Endothelial cell of umbilical vein (primary cell): ENCODE results near the gene DYNC2H1. TPM values are rescaled to one million over a fixed set of nuclear protein-coding genes. Genes with fewer than 3 reads are reported as not detected.

Experiments used
- BruUV-seq: library from RNA; stranded (reverse); fragments of 400-500 nt; replicated peaks from 2 replicates; lab custom pipeline; 2021; lab: Mats Ljungman, UMichigan
- CTCF ChIA-PET: fragments of 300-600, 350-600 bp; sonication (Branson Sonifier 250); formaldehyde crosslinking; loops from one replicate; lab custom pipeline; 2021; ENCODE audit warnings: antibody characterized with exemption, inconsistent platforms; lab: Charles Lee
- POLR2A ChIA-PET: fragments of 300-600, 350-600 bp; sonication (Branson Sonifier 250); formaldehyde crosslinking; loops from one replicate; lab custom pipeline; 2021; ENCODE audit warnings: antibody characterized with exemption, inconsistent platforms; lab: Charles Lee
- DNase-seq: peaks from one replicate; pipeline ENCODE4 v3.0.0-alpha.2; 2011; ENCODE audit warnings: low read depth, low spot score
- FAIRE-seq: peaks from 2 replicates; lab custom pipeline; 2011; peaks lifted over from hg19 to GRCh38; lab: Jason Lieb, UNC
- H2AFZ ChIP-seq: 2 replicates; pipeline ENCODE4 v1.6.0; 2012; ENCODE audit warnings: low read depth, low read length, control low read depth, inconsistent platforms
- H3K27ac ChIP-seq: 2 replicates; pipeline ENCODE4 v1.5.1; 2011; ENCODE audit warnings: low read depth, mild to moderate bottlenecking, control low read depth, low read length, moderate library complexity; ENCODE audit not compliant: insufficient read depth
- H3K27me3 ChIP-seq, 2 experiments: 2 replicates each; pipeline versions ENCODE4 v1.6.0 to v1.6.1; 2011; ENCODE audit warnings: low read length in 2 of 2, mixed read lengths in 1 of 2; ENCODE audit not compliant: control insufficient read depth in 2 of 2, insufficient read depth in 2 of 2
- H3K36me3 ChIP-seq, 2 experiments: 2 replicates in 1 of 2; 3 replicates in 1 of 2; pipeline ENCODE4 v1.5.1; 2011; ENCODE audit warnings: low read length in 2 of 2, mild to moderate bottlenecking in 1 of 2, moderate library complexity in 1 of 2; ENCODE audit not compliant: control insufficient read depth in 2 of 2, insufficient read depth in 2 of 2; ENCODE audit errors: extremely low read depth in 1 of 2
- H3K4me1 ChIP-seq: 3 replicates; pipeline ENCODE4 v1.5.1; 2011; ENCODE audit warnings: mild to moderate bottlenecking, low read length; ENCODE audit not compliant: control insufficient read depth, insufficient read depth; ENCODE audit errors: extremely low read depth
- H3K4me2 ChIP-seq: 2 replicates; pipeline ENCODE4 v1.6.1; 2011; ENCODE audit warnings: low read length, control low read depth, mixed read lengths; ENCODE audit not compliant: insufficient read depth
- H3K4me3 ChIP-seq, 3 experiments: fragments of 200-600 bp in 1 of 3; sonication (generic), shearing (Covaris generic) in 1 of 3; replicated peaks in 1 of 3; 2 replicates each; pipeline ENCODE4 v1.5.1; 2011 to 2016; ENCODE audit warnings: control low read depth in 3 of 3, low read length in 3 of 3, mild to moderate bottlenecking in 2 of 3, inconsistent platforms in 1 of 3, low read depth in 1 of 3, moderate library complexity in 1 of 3; ENCODE audit not compliant: insufficient read depth in 1 of 3
- H3K79me2 ChIP-seq: 2 replicates; pipeline ENCODE4 v1.6.0; 2012; ENCODE audit warnings: low read length, inconsistent platforms; ENCODE audit not compliant: control insufficient read depth, insufficient read depth
- H3K9ac ChIP-seq: replicated peaks from 2 replicates; pipeline ENCODE3; 2011; ENCODE audit warnings: low read length, control low read depth; ENCODE audit not compliant: insufficient read depth; ENCODE audit errors: extremely low read depth
- H3K9me1 ChIP-seq: replicated peaks from 3 replicates; pipeline ENCODE4 v1.6.0; 2011; ENCODE audit warnings: mild to moderate bottlenecking, low read length; ENCODE audit not compliant: control insufficient read depth, insufficient read depth; ENCODE audit errors: extremely low read depth
- H3K9me3 ChIP-seq: replicated peaks from 2 replicates; pipeline ENCODE4 v1.5.1; 2012; ENCODE audit warnings: low read length, inconsistent platforms; ENCODE audit not compliant: control insufficient read depth, insufficient read depth
- H4K20me1 ChIP-seq: replicated peaks from 2 replicates; pipeline ENCODE3; 2011; ENCODE audit warnings: mild to moderate bottlenecking, low read length; ENCODE audit not compliant: control insufficient read depth, insufficient read depth; ENCODE audit errors: extremely low read depth
- EZH2 ChIP-seq: IDR thresholded peaks from 2 replicates; pipeline ENCODE4 v1.6.1; 2012; ENCODE audit warnings: borderline replicate concordance, low read depth, mild to moderate bottlenecking, moderate library complexity, low read length, inconsistent platforms; ENCODE audit not compliant: severe bottlenecking
- FOS ChIP-seq: IDR thresholded peaks from 2 replicates; pipeline ENCODE4 v1.6.1; 2011; ENCODE audit warnings: mild to moderate bottlenecking, low read length, moderate library complexity, borderline replicate concordance; ENCODE audit not compliant: insufficient read depth
- GATA2 ChIP-seq: IDR thresholded peaks from 2 replicates; pipeline ENCODE4 v1.7.0; 2011; ENCODE audit warnings: low read depth, mild to moderate bottlenecking, moderate library complexity, mixed read lengths, low read length; ENCODE audit not compliant: insufficient read length, insufficient read depth
- JUN ChIP-seq: IDR thresholded peaks from 2 replicates; pipeline ENCODE4 v1.6.1; 2011; ENCODE audit warnings: borderline replicate concordance, low read depth; ENCODE audit not compliant: insufficient read length, insufficient read depth
- MYC ChIP-seq: IDR thresholded peaks from one replicate; pipeline ENCODE4 v1.6.1; 2011; ENCODE audit warnings: mild to moderate bottlenecking, low read depth, low read length
- POLR2A ChIP-seq: IDR thresholded peaks from 2 replicates; pipeline ENCODE4 v1.6.1; 2012; ENCODE audit warnings: low read depth, mild to moderate bottlenecking, control low read depth, low read length
- POLR2AphosphoS5 ChIP-seq: IDR thresholded peaks from 2 replicates; pipeline ENCODE4 v1.6.1; 2012; ENCODE audit warnings: low read depth, mild to moderate bottlenecking, control low read depth, low read length, moderate library complexity; ENCODE audit not compliant: insufficient read depth
- dilution Hi-C: fragments of 300-500 bp; cut with MboI; formaldehyde crosslinking; loops from one replicate; pipeline ENCODE4 v1.15.0; 2019; ENCODE audit warnings: low sequenced_read_pairs; ENCODE audit not compliant: extremely low pct_ligation_motif_present
- intact Hi-C: fragments of 100-400 bp; cut with micrococcal nuclease; formaldehyde crosslinking; loops from one replicate; pipeline ENCODE4 v1.10.0; 2022
- polyA plus RNA-seq, 4 experiments: library from polyadenylated mRNA; depleted of rRNA in 3 of 4; stranded (reverse) in 3 of 4; unstranded in 1 of 4; fragments of >200 nt; gene quantifications; 2 replicates each; pipeline versions ENCODE4 v1.2.1 to v1.2.3, GENCODE V29; 2011 to 2012; ENCODE audit warnings: missing spikeins in 1 of 4
- total RNA-seq: library from RNA; stranded (reverse); gene quantifications from 2 replicates; pipeline ENCODE4 v1.2.3, GENCODE V29; 2021
- TF ChIP-seq, protein P1 (sequence below): IDR thresholded peaks from 2 replicates; pipeline ENCODE4 v1.6.1; 2011; ENCODE audit not compliant: insufficient read depth, insufficient read length
- TF ChIP-seq, protein P2 (sequence below), 2 donors: IDR thresholded peaks; 1 replicate in 1 of 2; 2 replicates in 1 of 2; pipeline ENCODE4 v1.5.1; 2011; ENCODE audit warnings: low read length in 2 of 2, mild to moderate bottlenecking in 2 of 2, moderate library complexity in 2 of 2, control low read depth in 1 of 2, inconsistent platforms in 1 of 2, low read depth in 1 of 2; ENCODE audit not compliant: insufficient read depth in 1 of 2; ENCODE audit errors: extremely low read depth in 1 of 2

Gene DYNC2H1
- total and polyA plus RNA-seq, 2 donors (not counting 3 experiments of a cell fraction or from before 2014, with no cell fraction given), result 1.9 to 4.2 TPM

DNA sequence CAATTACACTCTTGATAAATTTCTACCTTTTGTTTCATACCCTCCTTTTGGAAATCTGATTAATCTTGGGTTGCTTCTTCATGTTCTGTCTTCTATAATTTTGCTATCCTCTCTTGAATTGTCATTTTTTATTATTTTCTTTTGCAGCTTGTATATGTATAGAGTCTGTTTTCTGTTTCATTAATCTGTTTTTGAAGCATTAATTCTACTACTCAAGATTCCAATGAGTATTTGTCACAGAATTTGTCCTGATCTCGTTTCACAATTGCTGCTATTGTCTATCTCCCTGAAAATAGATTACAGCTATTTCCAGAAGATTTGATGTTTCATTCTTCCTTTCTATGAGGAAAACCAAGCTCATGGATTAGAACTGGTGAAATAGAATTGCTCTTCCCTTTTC, 406.1 kb downstream of the DYNC2H1 start:
- no peak for DNase-seq
- CTCF ChIA-PET, result no interaction called here
- H3K9me1 ChIP-seq, result no peaks in the 10 kb centered on the region
- no peak overlapping the region for H3K4me3 ChIP-seq
- no peak overlapping the region for H3K27ac ChIP-seq
- POLR2A ChIA-PET, result no interaction called here
- H2AFZ ChIP-seq, result no peak overlapping the region
- H4K20me1 ChIP-seq, result no peaks in the 10 kb centered on the region
- FAIRE-seq, result no peak
- H3K79me2 ChIP-seq, result no peaks in the 10 kb centered on the region
- H3K9ac ChIP-seq, result no peak overlapping the region
- TF ChIP-seq, protein P1, sequence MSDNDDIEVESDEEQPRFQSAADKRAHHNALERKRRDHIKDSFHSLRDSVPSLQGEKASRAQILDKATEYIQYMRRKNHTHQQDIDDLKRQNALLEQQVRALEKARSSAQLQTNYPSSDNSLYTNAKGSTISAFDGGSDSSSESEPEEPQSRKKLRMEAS, result no peak
- TF ChIP-seq, protein P2, sequence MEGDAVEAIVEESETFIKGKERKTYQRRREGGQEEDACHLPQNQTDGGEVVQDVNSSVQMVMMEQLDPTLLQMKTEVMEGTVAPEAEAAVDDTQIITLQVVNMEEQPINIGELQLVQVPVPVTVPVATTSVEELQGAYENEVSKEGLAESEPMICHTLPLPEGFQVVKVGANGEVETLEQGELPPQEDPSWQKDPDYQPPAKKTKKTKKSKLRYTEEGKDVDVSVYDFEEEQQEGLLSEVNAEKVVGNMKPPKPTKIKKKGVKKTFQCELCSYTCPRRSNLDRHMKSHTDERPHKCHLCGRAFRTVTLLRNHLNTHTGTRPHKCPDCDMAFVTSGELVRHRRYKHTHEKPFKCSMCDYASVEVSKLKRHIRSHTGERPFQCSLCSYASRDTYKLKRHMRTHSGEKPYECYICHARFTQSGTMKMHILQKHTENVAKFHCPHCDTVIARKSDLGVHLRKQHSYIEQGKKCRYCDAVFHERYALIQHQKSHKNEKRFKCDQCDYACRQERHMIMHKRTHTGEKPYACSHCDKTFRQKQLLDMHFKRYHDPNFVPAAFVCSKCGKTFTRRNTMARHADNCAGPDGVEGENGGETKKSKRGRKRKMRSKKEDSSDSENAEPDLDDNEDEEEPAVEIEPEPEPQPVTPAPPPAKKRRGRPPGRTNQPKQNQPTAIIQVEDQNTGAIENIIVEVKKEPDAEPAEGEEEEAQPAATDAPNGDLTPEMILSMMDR (IDR thresholded peaks at IDR 0.05; ENCODE audit: extremely low read depth in 1 of 2, insufficient read depth in 1 of 2, low read depth in 1 of 2, low read length in 2 of 2), result no peak
- TF ChIP-seq POLR2A (no peak), MYC (no peak), POLR2AphosphoS5 (no peak), FOS (no peak), GATA2 (no peak), EZH2 (no peak), JUN (no peak)
- no peaks in the 10 kb centered on the region for H3K27me3 ChIP-seq
- BruUV-seq, result no TSS peak
- H3K4me1 ChIP-seq, result no peaks in the 10 kb centered on the region
- H3K36me3 ChIP-seq, result no peaks in the 10 kb centered on the region
- intact Hi-C loops (no loop called here), dilution Hi-C loops (no loop called here)
- no peaks in the 10 kb centered on the region for H3K9me3 ChIP-seq
- no peak overlapping the region for H3K4me2 ChIP-seq
